ENCODE measurements around the gene RFNG. TPM values are rescaled to one million over a fixed set of nuclear protein-coding genes. Genes with fewer than 3 reads are reported as not detected.

The RFNG gene
- polyA plus RNA-seq, 1 donor (not counting 4 experiments of a cell fraction or from before 2014, with no cell fraction given), result 10.2 TPM

DNA sequence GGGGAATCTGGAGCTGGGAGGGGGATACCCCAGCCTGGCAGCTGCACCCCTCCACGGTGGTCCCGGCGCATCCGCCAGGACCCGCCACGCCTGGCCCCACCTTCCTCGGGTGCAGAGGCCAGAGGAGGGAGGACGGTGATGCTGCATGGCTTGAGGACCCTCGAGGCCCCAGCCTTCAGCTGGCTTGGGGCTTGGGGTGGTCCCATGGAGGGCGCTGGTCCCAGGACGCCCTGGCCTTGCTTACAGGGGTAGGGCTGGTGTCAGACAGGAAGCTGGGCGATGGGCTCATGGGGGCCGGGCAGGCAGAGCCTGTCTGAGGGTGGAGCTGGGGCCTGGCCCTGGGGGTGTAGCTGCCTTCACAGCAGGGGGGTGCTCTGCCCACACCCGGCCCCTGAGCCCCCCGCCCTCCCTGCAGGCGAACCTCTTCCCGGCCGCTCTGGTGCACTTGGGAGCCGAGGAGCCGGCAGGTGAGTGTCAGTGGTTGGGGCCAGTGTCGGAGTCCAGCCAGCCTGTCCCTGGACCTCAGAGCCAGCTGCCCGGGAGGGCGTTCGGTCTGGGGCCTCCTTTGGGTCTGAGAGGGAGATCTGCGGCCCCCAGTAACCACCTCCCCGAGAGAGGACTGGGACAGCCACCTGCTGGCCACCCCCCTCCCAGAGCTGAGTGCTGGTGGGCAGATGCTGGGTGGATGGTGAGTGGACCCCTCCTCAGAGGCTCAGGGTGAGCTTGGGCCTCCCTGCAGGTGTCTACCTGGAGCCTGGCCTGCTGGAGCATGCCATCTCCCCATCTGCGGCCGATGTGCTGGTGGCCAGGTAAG lies 35.3 kb downstream of the RFNG start:
- Histone ChIP-seq H3K9me3 (ENCODE audit: control insufficient read depth, low read depth, low read length) (no peaks in the 10 kb centered on the region), H3K36me3 (ENCODE audit: control insufficient read depth in 2 of 2, extremely low read depth in 1 of 2, insufficient read depth in 2 of 2, low read length in 2 of 2) (peaks cover 0 to 4% of the 10 kb centered on the region in 2 experiments), H3K79me2 (ENCODE audit: control insufficient read depth, insufficient read depth, low read length) (no peaks in the 10 kb centered on the region), H3K9ac (ENCODE audit: control insufficient read depth, extremely low read depth, insufficient read depth, low read length) (no peak overlapping the region), H3K9me1 (ENCODE audit: control insufficient read depth, extremely low read depth, insufficient read depth, low read length) (no peaks in the 10 kb centered on the region), H4K20me1 (ENCODE audit: control insufficient read depth, extremely low read depth, insufficient read depth, low read length) (peaks cover 6% of the 10 kb centered on the region), H3K27ac (ENCODE audit: control insufficient read depth, insufficient read depth, low read length) (no peak overlapping the region), H3K4me2 (ENCODE audit: control insufficient read depth, extremely low read depth, insufficient read depth, low read depth, low read length) (no peak overlapping the region), H3K4me3 (ENCODE audit: control insufficient read depth in 2 of 3, extremely low read depth in 1 of 3, insufficient read depth in 2 of 3, low read depth in 1 of 3, low read length in 3 of 3) (no peak overlapping the region), H3K4me1 (ENCODE audit: control insufficient read depth, extremely low read depth, insufficient read depth, low read length) (peaks cover 22% of the 10 kb centered on the region), H3K27me3 (ENCODE audit: control insufficient read depth, extremely low read depth, insufficient read depth, low read length) (no peaks in the 10 kb centered on the region), H2AFZ (ENCODE audit: control insufficient read depth, low read length) (no peak overlapping the region)
- no peak for TF ChIP-seq EZH2 (IDR thresholded peaks at IDR 0.05; ENCODE audit: low read length)
- TF ChIP-seq, protein P1, sequence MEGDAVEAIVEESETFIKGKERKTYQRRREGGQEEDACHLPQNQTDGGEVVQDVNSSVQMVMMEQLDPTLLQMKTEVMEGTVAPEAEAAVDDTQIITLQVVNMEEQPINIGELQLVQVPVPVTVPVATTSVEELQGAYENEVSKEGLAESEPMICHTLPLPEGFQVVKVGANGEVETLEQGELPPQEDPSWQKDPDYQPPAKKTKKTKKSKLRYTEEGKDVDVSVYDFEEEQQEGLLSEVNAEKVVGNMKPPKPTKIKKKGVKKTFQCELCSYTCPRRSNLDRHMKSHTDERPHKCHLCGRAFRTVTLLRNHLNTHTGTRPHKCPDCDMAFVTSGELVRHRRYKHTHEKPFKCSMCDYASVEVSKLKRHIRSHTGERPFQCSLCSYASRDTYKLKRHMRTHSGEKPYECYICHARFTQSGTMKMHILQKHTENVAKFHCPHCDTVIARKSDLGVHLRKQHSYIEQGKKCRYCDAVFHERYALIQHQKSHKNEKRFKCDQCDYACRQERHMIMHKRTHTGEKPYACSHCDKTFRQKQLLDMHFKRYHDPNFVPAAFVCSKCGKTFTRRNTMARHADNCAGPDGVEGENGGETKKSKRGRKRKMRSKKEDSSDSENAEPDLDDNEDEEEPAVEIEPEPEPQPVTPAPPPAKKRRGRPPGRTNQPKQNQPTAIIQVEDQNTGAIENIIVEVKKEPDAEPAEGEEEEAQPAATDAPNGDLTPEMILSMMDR (optimal IDR thresholded peaks at IDR 0.05 in 1 of 3, IDR thresholded peaks at IDR 0.05 in 1 of 3, conservative IDR thresholded peaks at IDR 0.05 in 1 of 3; ENCODE audit: extremely low read depth in 1 of 3, insufficient read depth in 2 of 3, low read length in 3 of 3), result no peak
- DNase-seq (ENCODE audit: low read depth, low spot score) (no peak), FAIRE-seq (no peak)
- dilution Hi-C loops (cut with MboI; ENCODE audit: extremely low pct_ligation_motif_present, low sequenced_read_pairs), result no loop called here

DNA sequence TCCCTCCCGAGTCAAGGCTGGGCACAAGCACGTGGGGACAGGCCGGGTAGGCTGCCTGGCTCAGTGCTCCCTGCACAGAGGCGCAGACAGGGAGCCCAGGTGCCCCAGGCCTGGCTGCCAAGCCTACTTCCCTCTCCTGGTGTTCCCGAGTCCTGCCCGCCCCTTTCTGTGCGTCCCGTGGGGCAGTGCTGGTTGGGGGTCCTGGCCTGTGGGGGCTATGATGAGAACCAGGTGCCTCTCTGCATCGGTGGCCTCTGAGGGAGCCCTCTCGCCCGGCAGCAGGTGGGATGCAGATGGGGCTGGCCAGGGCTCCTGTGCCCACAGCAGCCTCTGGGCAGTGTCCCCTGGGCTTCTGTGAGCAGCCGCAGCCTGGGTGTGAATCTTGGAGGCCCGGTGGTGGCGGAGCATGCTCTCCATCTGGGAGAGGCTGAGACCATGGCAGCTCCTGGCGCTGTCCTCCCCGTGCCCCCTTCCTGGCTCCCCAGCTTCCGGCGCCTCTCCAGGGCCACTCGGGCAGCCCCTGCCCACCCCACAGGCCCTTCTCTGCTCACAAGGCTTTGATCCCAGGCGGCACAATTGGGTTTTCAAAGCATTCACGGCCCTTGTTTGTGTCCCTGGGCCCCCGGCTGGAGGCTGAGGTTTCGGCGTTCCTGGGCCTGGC lies 36.2 kb downstream of the RFNG start:
- Histone ChIP-seq H4K20me1 (ENCODE audit: control insufficient read depth, extremely low read depth, insufficient read depth, low read length) (peaks cover 6% of the 10 kb centered on the region), H3K27me3 (ENCODE audit: control insufficient read depth, extremely low read depth, insufficient read depth, low read length) (no peaks in the 10 kb centered on the region), H3K4me3 (ENCODE audit: control insufficient read depth in 2 of 3, extremely low read depth in 1 of 3, insufficient read depth in 2 of 3, low read depth in 1 of 3, low read length in 3 of 3) (no peak overlapping the region), H3K9me1 (ENCODE audit: control insufficient read depth, extremely low read depth, insufficient read depth, low read length) (no peaks in the 10 kb centered on the region), H3K27ac (ENCODE audit: control insufficient read depth, insufficient read depth, low read length) (no peak overlapping the region), H3K4me2 (ENCODE audit: control insufficient read depth, extremely low read depth, insufficient read depth, low read depth, low read length) (no peak overlapping the region), H3K36me3 (ENCODE audit: control insufficient read depth in 2 of 2, extremely low read depth in 1 of 2, insufficient read depth in 2 of 2, low read length in 2 of 2) (peaks cover 0 to 4% of the 10 kb centered on the region in 2 experiments), H3K4me1 (ENCODE audit: control insufficient read depth, extremely low read depth, insufficient read depth, low read length) (peaks cover 18% of the 10 kb centered on the region), H3K9ac (ENCODE audit: control insufficient read depth, extremely low read depth, insufficient read depth, low read length) (no peak overlapping the region), H2AFZ (ENCODE audit: control insufficient read depth, low read length) (no peak overlapping the region), H3K79me2 (ENCODE audit: control insufficient read depth, insufficient read depth, low read length) (no peaks in the 10 kb centered on the region), H3K9me3 (ENCODE audit: control insufficient read depth, low read depth, low read length) (no peaks in the 10 kb centered on the region)
- FAIRE-seq, result no peak
- no peak for DNase-seq (ENCODE audit: low read depth, low spot score)
- TF ChIP-seq, protein P1 (optimal IDR thresholded peaks at IDR 0.05 in 1 of 3, IDR thresholded peaks at IDR 0.05 in 1 of 3, conservative IDR thresholded peaks at IDR 0.05 in 1 of 3; ENCODE audit: extremely low read depth in 1 of 3, insufficient read depth in 2 of 3, low read length in 3 of 3), result no peak
- no peak for TF ChIP-seq EZH2 (IDR thresholded peaks at IDR 0.05; ENCODE audit: low read length)
- dilution Hi-C loops (cut with MboI; ENCODE audit: extremely low pct_ligation_motif_present, low sequenced_read_pairs), result no loop called here

All from keratinocyte (primary cell).